ENCODE measurements around the gene TRIP12.
A peak's percentile ranks its signal among the peaks of the same experiment; 100 is the strongest.
"Not testable (repeated sequence)": the region's sequence is repeated elsewhere in the genome, so short reads cannot be mapped to it uniquely, and the experiment has no call there.

The TRIP12 gene

GRCh38 chr2:229831805-229832509 lies 89.9 kb downstream of the TRIP12 start:
- no peak for DNase-seq (ENCODE audit: low read depth)

- DNase-seq (ENCODE audit: low read depth), result no peak
Measured at GRCh38 chr2:229825476-229825875, 96.3 kb downstream of the TRIP12 start.

GRCh38 chr2:229821316-229821715 lies 100.5 kb downstream of the TRIP12 start:
- DNase-seq (ENCODE audit: low read depth), result no peak

GRCh38 chr2:229818230-229818629 lies 103.6 kb downstream of the TRIP12 start:
- DNase-seq (ENCODE audit: low read depth), result no peak

DNA sequence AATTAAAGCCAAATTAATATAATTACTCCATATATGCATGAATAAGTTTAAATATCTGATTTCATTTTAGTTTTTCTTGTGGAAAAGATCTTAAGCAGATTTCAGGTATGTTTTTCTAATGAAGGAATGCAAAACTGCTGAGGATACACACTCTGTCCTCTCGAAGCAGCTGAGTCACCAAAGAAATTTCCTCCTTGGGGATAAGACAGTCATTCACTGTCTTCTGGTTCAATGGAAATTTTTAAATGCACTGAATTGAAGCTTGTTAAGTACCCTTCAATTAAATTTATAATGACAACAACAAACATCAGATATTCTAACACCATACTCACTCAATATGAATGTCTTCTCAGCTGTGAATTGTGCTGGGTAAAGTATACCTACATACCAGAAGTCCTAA lies 106.0 kb downstream of the TRIP12 start:
- peak; percentile 73 for DNase-seq (ENCODE audit: low read depth)

DNA sequence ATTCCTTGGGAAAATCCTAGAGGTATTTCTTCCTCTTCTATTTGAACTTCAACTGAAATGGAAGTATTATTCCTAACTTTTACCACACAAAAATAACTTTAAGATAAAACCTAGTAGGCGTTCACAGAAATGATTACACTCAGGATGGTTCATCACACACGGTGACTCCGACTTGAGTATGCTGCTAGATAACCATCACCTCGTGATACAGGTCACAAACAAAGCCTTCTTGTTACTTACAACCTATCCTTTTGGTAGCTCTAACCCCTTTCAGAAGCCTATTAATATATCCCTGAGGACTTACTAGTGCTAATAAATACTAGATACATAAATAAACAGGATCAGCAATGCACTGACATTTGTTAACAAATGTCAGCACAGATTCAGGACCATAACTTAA lies 106.5 kb downstream of the TRIP12 start:
- peak; percentile 53 for DNase-seq (ENCODE audit: low read depth)

DNA sequence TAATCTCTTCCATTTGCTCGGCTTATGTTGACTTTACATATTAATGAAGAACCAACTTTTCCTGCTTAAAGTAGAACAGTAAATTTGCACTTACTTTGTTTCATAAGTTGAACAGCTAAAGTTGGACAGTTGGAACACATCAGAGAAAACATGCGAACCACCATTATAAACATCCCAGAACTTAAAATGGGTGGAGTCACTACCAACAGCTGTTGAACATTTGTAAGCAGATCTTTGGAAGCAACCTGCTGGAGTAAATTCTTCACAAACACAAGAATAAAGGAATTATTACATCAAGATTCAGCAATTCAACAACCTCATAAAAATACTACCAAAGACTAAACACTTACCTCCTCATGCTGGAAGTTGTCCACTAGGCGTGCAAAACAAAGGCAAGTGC lies 111.0 kb downstream of the TRIP12 start:
- DNase-seq (ENCODE audit: low read depth), result no peak

GRCh38 chr2:229805559-229805958 lies 116.2 kb downstream of the TRIP12 start:
- DNase-seq (ENCODE audit: low read depth), result no peak

DNA sequence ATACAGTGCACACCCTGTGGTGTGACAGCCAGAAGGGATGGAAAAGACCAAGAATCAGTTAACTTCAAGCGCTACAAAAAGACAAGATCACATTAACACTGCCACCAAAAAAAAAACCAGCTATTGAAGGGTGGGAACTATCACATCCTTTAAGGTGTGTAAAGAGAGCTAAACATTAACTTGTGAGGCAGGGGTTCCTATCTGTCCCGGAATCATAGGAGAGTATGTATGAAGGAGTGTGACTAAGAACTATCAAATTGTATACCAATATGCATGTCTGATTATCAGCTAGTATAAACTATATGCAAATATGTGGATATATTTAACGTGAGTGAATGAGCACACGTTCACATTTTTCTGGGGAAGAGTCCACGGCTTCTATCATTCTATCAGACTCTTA lies 119.0 kb downstream of the TRIP12 start:
- DNase-seq (ENCODE audit: low read depth), result no peak

GRCh38 chr2:229800997-229801754 lies 120.6 kb downstream of the TRIP12 start:
- peak; percentile 66 for DNase-seq (ENCODE audit: low read depth)

- DNase-seq (ENCODE audit: low read depth), result no peak
Measured at GRCh38 chr2:229798446-229799155, 123.2 kb downstream of the TRIP12 start.

DNA sequence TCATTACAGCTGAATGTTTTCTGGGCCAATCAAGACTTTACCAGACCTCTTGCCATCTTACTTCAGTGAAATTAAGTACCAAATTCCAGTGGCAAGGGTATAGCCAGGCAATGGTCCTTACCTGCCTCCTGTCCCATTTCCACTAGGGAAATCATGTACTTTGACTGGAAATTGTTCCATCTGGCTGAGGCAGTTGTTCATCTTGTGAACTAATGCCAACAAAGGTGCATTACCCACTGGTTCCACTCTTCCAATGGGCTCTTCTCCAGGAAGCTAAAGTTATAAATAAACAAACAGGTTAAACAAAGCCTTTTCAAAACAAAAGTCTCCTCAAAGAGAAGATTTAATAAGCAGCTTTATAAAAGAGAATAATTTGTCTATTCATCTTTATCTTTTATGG lies 126.8 kb downstream of the TRIP12 start:
- DNase-seq (ENCODE audit: low read depth), result no peak

DNA sequence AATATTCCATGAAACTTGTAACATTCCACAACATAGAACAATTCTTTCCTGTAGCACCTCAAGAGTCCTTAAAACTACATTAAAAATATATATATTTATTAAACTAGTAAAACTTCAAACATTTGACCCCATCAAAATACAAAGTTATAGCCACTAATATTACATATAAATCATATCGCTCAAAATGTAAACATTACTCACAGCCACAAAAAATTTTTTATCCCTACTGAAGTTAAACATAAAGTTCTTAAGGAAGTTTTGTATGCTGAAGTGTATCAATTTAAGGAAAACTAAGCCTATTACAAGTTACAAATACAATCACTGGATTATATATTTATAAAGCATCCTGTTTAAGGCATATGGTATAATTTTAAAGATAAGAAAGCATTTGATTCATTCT lies 127.2 kb downstream of the TRIP12 start:
- DNase-seq (ENCODE audit: low read depth), result no peak

DNA sequence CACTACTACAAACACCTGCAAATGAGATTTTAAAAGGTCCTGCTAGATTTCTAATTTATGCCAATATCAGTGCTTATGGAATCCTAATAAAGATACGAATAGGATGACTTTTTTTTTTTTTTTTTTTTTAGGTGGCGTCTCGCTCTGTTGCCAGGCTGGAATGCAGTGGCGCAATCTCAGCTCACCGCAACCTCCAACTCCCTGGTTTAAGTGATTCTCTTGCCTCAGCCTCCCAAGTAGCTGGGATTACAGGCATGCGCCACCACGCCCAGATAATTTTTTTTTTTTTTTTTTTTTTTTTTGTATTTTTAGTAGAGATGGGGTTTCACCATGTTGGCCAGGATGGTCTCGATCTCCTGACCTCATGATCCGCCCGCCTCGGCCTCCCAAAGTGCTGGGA lies 135.5 kb downstream of the TRIP12 start:
- DNase-seq (ENCODE audit: low read depth), result not testable (repeated sequence)

- peak; percentile 28 for DNase-seq (ENCODE audit: low read depth)
Measured at GRCh38 chr2:229784791-229785190, 137.0 kb downstream of the TRIP12 start.

DNA sequence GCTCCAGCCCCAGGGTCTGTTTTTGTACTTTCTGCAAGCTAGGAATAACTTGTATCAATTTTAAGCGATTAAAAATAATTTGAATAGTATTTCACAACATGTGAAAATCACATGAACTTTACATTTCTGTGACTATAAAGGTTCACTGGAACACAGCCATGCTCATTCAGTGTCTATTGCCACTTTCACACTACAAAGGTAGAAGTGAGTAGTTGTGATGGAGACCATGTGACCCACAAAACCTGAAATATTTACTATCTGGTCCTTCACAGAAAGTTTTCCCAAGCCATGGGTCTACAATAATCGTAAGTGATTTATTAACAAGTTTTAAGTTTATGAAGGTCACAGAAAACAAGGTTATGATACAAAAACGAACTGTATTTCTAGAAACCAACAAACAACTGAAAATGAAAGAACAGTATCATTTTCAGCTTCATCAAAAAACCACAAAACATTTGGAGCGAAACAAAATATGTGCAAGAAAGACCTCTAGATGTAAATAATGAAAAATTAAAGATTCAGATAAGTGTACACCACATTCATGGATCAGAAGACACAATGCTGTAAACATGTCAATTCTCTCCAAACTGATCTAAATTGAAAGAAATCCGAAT lies 138.6 kb downstream of the TRIP12 start:
- no peak for DNase-seq (ENCODE audit: low read depth)

DNA sequence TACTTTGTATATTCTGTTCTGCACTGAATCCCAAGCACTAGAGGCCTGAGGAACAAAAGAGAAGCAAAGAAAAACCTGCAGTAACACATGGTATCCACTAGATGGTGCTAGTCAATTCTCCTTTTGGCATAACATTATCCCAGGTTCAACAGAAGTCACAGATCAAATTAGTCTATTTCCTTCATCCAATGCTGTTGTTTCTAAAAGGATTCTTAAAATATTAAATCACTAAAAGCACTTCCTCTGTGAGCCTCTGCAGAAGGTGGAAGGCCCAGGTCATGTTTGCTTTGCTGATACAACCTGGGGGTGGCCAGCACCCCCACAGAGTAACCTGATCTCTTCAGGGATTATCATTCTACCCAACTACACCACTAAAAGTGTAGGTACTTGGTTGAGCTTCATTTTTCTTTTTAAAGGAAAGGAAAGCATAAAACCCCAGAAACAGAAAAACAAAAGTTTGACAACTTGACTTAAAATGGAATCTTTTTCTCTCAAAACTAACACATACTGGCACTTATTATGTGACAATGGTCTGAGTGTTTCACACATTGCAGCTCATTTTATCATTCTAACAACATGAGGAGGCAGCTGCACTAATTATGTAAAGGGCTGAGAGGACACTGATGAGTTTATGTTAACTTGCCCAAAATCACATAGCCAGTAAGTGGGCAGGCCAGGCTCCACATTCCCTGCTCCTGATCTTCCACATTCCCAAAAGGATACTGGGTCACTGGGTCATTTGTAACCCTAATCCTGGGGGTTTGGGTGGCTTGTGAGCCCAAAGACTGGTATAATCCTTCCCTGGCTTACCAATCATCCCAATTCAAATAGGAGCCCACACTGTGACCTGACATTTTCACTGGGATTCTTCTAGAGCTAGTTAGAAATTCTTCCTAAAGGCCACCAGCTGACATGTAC lies 140.7 kb downstream of the TRIP12 start:
- peak; percentile 67 for DNase-seq (ENCODE audit: low read depth)

DNA sequence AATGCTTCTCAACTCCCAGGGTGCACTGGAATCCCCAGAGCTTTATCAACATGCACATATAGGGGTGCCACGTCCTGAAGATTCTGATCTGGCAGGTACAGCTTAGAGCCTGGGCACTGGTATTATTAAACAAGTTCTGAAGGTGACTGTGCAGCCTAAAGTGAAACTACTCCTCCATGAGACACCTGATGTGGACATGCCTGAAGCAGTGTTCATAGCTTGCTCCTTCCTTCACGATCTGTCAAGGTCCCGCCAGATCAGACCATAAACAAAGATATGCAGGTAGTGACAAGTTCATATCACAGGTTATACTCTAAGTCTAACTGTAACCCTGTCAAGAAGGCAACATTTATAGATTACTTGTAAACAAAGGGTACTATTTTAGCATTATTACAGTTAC lies 142.2 kb downstream of the TRIP12 start:
- peak; percentile 63 for DNase-seq (ENCODE audit: low read depth)

DNA sequence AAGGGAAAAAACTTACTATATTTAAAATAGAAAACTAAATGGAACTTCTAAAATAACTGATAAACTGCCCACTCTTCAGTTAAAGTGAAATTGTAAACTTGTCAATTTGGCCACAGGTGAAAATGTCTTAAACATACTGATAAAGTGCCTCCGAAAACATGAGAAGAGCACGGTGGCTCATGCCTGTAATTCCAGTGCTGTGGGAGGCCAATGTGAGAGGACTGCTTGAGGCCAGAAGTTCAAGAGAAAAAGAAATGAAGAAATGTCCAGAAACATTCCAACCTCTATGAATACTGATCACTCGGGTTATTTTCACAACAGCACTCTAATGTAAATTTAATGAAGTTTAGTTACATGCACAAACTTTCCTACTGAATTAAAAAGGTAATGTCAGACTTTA lies 144.1 kb downstream of the TRIP12 start:
- no peak for DNase-seq (ENCODE audit: low read depth)

DNA sequence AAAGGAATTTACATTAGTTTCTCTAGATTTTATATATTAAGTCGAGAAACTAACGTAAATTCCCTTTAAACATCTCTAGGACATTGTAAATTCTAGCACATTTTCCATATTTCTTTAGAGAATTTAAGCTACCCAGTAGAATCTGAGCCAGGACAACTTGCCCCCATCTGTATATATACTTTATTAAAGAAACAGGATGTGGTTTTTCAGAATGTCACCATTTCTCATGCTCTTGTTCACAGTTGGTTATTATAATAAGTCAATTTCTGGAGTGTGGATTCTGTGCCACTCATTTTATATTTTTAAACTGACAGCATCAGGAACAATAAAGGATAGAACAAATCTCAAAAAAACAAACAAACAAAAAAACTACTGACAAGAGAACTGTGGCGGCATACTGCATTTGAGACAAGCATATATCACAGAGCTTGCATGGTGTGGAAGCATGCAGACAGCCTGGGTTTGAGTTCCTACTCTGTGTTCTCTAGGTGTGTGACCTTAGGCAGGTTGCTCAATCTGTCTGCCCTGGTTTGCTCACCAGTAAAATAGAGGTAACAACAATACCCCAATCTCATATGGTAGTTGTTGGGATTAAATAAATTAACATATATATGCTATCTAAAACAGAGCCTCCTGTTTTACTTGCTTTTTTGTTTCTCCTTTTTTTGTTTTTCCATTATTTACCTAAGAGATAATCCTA lies 146.0 kb downstream of the TRIP12 start:
- DNase-seq (ENCODE audit: low read depth), result peak; percentile 61

GRCh38 chr2:229774237-229774636 lies 147.6 kb downstream of the TRIP12 start:
- no peak for DNase-seq (ENCODE audit: low read depth)
